NAMALWA (cell line): ENCODE measurements around the gene STARD10.
"Not testable (repeated sequence)": the region's sequence is repeated elsewhere in the genome, so short reads cannot be mapped to it uniquely, and the experiment has no call there.

Source experiments
- DNase-seq: peaks from one replicate; pipeline ENCODE4 v3.0.0-alpha.2; 2015; ENCODE audit warnings: low spot score

The STARD10 gene

GRCh38 chr11:72807792-72808191 lies 13.9 kb upstream of the STARD10 start:
- DNase-seq = no peak

DNA sequence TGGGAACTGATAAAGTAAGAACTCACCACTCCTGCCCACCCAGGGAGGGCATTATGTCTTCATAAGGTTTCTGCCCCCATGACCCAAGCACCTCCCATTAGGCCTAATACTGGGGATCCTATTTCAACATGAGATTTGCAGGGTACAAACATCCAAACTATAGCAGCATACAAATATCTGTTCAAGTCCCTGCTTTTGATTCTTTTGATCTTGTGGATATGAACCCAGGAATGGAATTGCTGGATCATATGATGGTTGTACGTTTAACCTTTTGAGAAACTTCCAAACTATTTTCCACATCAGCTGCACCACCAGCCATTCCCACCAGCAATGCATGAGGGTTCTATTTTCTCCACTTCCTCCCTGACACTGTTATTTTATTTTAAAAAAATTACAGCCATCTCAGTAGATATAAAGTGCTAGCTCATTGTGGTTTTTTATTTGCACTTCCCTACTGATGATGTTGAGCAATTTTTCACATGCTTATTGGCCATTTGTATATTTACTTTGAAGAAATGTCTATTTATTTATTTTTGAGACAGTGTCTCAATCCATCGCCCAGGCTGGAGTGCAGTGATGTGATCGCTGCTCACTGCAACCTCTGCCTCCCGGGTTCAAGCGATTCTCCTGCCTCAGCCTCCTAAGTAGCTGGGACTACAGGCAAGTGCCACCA lies 13.3 kb upstream of the STARD10 start:
- DNase-seq = no peak

DNA sequence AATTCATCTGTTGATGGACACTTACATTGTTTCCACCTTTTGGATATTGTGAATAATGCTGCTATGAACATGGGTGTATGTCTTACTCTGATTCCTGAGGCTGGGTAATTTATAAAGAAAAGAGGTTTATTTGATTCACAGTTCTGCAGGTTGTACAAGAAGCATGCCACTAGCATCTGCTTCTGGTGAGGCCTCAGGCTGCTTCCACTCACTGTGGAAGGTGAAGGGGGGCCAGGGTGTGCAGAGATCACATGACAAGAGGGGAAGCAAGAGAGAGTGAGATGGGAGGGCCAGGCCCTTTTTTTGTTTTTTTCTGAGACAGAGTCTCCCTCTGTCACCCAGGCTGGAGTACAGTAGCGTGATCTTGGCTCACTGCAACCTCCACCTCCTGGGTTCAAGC lies 12.5 kb upstream of the STARD10 start:
- DNase-seq = not testable (repeated sequence)

DNA sequence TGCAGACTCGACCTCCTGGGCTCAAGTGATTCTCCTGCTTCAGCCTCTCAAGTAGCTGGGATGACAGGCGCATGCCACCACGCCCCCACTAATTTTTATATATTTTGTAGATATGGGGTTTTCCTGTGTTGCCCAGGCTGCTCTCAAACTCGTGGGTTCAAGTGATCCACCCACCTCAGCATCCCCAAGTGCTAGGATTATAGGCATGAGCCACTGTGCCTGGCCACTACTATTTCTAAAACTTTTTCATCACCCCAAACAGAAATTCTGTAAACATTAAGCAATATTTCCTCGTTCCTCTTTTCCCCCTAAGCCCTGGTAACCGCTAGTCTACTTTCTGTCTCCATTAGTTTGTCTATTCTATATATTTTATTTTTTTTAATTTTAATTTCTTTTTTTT lies 11.4 kb upstream of the STARD10 start:
- DNase-seq = no peak

- DNase-seq = no peak
Measured at GRCh38 chr11:72802822-72803221, 9.0 kb upstream of the STARD10 start.

- DNase-seq = no peak
Measured at GRCh38 chr11:72799441-72799840, 5.6 kb upstream of the STARD10 start.

GRCh38 chr11:72798361-72798760 lies 4.5 kb upstream of the STARD10 start:
- no peak for DNase-seq

DNA sequence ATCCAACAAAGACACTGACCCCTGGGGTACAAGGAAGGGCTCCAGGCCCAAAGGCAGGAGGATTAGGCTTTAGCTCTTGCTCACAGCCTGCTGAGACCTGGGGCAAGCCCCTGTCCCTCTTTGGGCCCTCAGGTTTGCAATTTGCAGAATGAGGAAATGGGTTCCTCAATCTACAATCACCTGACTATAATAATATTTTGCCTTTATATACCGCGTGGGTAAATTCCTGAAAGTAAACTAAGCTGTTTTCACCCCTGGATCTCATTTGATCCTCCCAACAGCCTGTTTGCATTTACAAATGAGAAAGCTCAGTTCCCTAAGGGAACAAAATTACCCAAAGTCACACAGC lies 797 bp downstream of the STARD10 start:
- no peak for DNase-seq

DNA sequence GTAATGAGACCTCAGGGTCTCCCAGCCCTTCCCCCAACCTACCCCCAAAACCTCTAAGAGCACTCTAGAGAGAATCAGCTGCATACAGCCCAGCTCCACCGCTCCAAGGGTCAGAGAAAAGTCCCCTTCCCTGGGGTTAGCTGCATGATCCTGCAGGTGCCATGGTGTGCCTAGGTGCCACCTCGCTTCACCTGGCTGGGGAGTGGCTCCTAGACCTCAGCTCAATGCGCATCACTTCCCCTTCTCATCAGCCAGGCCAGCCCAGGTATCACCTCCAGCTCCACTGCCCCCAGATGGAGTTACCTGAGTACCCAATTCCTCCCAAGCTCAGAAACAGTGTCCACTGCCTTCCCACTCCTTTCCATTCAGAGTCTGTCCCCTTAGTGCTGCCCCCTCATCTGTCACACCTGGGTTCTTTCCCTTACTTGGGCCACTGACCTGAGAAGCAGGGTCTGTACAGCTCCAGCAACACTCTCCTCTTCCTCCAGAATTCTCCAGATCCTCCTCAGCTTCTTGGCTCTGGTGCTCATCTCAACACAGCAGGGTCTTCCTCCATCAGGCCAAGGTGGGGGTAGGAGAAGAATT lies 1.3 kb downstream of the STARD10 start:
- DNase-seq = no peak

- not testable (repeated sequence) for DNase-seq
Measured at GRCh38 chr11:72791228-72791627, 2.6 kb downstream of the STARD10 start.

DNA sequence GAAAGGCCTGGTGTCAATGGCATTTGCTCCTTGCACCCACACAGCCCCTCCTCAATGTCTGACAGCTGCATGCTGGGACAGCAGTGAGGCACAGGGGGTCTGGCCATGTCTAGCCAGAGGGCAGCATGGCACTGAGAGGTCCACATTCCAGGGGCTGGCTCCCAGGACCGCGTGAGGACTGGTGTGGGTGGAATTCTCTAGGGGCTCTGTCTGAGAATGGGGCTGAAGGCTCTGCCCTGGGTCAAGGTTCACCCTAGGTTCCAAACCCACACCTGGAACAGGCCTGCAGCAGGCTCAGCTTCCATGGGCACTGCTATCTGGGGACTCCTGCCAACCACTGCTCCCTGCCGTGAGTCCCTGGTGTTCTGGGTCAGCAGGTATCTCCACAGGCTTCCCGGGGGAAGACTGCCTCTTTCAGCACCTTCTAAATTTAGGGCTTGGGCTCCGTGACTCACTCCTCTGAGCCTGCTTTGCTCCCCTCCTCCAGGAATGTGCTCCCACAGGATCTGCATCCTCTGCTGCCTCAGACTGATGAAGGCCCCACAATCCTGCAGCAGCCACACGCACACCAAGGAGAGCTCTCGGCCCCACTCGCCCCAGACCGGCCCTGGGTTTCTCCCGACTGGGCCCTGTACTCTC lies 4.2 kb downstream of the STARD10 start:
- no peak for DNase-seq

DNA sequence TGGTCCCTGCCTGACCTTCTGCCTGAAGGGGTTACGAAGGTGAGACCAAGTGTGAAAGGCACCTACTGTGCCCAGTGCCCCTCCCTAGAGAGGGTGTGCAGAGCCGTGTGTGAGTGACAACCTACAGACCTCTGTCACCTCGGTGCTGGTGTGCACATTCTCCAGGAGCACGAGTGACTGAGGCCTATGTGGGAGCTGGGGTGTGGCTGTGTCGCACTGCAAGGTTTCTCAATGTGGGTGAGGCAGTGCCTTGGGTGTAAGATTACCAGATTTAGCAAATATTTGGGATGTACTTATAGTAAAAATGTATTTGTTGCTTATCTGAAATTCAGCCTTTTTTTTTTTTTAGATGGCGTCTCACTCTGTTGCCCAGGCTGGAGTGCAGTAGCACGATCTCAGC lies 5.6 kb downstream of the STARD10 start:
- DNase-seq = no peak

DNA sequence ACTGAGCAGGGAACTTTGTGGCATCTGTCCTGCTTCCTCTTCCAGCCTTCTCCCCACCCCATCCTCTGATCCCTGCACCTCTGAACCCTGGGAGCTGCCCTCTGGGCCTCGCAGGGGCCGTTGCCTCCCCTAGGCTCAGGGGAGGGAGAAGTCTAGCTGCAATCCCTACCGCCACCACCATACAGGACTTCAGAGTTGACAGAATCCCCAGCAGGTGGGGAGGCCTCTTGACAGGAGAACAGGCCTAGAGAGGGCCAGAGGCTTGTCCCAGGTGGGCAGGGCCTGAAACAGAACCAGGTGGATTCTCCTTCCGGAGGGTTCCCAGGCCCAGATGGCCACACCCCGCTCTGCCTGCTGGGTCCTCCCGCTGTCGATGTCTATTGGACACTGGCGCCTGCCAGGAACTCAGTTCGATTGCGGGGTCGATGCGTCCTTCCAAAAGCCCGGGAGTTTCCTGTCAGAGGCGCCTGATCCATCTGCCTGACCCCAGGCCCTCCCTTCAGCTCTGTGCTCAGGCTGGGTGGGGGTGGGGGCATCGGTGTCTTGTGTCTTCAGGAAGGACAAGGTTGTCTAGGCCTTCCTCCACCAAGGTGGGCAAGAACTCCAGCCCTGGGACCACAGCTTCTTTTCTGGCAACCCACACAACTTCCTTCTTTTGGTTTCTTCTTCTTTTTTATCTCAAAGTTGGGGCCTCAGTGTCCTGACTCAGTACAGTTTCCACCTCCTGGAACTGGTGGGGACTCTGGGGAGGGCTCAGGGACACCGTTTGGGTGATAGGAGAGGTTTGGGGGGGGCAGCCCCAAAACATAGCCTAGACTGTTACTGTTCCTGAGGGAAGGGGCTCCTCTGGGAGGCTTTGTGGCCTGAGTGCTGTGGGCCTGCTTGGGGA lies 6.4 kb downstream of the STARD10 start:
- DNase-seq = peak; percentile 72

DNA sequence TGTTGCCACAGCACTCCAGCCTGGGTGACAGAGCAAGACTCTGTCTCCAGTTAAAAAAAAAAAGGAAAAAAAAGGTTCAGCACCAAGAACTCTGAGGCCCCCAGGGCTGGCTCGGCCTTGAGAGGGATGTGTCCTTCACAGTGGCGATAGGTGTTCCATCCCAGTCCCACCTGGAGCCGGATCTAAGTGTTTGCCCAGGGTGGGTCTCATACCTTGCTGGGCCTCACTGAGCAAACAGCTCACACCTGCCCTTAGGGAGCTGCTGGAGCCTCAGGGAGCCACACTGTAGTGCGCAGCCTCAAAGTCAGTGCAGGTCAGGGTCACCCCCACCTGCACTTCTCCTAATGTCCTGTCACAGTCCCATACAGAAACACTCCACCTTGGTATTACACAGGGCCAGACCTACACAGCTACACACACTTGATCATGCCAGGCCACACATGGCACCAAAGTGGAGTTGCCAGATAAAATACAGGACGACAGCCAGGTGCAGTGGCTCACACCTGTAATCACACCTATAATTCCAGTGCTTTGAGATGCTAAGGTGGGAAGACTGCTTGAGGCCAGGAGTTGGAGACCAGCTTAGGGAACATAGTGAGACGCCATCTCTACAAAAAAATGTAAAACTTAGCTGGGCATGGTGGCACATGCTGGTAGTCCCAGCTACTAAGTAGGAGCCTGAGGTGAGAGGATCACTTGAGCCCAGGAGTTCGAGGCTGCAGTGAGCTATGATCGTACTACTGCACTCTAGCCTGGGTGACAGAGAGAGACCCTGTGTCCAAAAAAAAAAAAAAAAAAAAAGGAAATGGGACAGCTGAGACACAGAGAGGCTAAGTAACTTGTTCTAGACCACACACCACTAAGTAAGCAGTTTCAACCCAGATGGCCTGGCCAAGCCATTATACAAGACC lies 7.3 kb downstream of the STARD10 start:
- no peak for DNase-seq

GRCh38 chr11:72784662-72785061 lies 9.2 kb downstream of the STARD10 start:
- no peak for DNase-seq

- DNase-seq = no peak
Measured at GRCh38 chr11:72783144-72783905, 10.5 kb downstream of the STARD10 start.

DNA sequence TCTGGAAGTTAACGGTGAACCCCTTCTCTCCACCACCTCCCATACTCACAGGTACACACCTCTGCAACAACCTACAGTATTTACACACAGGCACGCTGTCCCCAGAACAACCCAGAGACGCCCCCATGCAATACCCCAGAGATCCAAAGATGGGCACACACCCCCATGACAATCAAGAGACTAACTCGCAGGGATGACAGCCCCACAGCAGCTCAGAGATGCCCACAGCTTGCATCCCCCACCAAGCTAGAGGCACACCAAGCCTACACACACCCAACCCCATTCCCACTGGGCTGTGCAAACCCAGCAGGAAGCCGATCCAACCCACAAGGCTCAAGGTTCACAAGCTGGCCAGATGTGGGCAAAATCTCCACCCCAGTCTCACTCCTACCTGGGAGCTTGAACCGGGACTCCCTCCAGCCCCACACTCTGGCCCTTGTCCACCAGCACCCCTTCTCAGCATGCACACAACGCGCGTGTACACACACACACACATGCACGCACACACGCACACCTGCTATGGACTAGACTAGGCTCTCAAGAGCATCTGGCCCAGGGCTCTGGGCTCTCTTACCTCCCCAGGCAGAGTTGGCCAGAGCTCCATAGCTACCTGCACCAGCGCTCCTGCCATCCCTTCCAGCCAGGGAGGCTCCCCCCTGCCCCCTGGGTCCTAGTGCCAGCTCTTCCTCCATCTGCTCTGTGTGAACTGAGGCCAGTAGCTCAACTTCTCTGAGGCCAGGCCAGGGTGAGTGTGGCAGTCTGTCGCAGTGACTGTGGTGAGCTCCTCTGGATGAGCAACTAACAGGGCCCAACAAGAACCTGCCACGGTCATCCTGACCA lies 11.5 kb downstream of the STARD10 start:
- DNase-seq = no peak

GRCh38 chr11:72781313-72782080 lies 12.3 kb downstream of the STARD10 start:
- DNase-seq = no peak

DNA sequence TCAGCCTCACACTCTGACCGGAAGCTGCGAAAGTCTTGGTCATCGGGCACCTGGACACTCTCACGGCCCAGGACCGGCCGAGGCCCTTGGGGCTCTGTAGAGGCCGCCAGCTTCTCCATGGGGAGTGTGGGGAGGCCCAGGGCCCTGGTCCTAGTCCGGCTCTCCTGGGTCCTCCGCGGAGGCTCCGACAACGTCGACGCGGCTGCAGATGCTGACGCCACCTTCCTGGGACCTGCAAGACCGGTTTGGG lies 12.9 kb downstream of the STARD10 start:
- no peak for DNase-seq
